ENCODE measurements around the gene ARHGEF19. TPM values are rescaled to one million over a fixed set of nuclear protein-coding genes. Genes with fewer than 3 reads are reported as not detected.
"Not testable (repeated sequence)": the region's sequence is repeated elsewhere in the genome, so short reads cannot be mapped to it uniquely, and the experiment has no call there.

ARHGEF19 gene
- total RNA-seq, 6 experiments from 2014 or later = 5.5 to 9.0 (median 7.2) TPM

GRCh38 chr1:16198444-16199156 lies 13.9 kb downstream of the ARHGEF19 start:
- Mint-ChIP-seq H3K27me3 (ENCODE audit: insufficient read depth) (peaks cover 5% of the 10 kb centered on the region; the same call in 1 of the 2 replicates), H3K9me3 (no peaks in the 10 kb centered on the region), H3K4me3 (no peak overlapping the region), H3K4me1 (ENCODE audit: low read depth) (no peaks in the 10 kb centered on the region), H3K36me3 (ENCODE audit: low read depth) (no peaks in the 10 kb centered on the region), H3K27ac (no peak overlapping the region; the same call in 1 of the 2 replicates)
- TF ChIP-seq, protein P1, sequence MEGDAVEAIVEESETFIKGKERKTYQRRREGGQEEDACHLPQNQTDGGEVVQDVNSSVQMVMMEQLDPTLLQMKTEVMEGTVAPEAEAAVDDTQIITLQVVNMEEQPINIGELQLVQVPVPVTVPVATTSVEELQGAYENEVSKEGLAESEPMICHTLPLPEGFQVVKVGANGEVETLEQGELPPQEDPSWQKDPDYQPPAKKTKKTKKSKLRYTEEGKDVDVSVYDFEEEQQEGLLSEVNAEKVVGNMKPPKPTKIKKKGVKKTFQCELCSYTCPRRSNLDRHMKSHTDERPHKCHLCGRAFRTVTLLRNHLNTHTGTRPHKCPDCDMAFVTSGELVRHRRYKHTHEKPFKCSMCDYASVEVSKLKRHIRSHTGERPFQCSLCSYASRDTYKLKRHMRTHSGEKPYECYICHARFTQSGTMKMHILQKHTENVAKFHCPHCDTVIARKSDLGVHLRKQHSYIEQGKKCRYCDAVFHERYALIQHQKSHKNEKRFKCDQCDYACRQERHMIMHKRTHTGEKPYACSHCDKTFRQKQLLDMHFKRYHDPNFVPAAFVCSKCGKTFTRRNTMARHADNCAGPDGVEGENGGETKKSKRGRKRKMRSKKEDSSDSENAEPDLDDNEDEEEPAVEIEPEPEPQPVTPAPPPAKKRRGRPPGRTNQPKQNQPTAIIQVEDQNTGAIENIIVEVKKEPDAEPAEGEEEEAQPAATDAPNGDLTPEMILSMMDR (IDR thresholded peaks at IDR 0.05) = no peak
- DNase-seq = no peak

DNA sequence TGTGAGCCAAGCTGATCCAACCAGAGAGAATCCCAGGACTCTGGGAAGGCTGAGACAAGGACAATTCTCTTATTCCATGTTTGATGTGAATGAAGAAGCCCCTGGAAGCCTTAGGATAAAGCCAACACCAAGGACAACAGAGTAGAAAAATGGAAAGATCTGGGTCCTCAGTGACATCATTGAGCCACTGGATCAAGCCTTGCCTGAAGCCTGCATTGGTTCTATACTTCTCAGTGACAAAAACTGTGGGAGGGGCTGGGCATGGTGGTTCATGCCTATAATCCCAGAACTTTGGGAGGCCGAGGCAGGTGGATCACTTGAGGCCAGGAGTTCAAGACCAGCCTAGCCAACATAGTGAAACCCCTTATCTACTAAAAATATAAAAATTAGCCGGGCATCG lies 15.6 kb downstream of the ARHGEF19 start:
- TF ChIP-seq, protein P1 (IDR thresholded peaks at IDR 0.05) = no peak
- Mint-ChIP-seq H3K4me1 (ENCODE audit: low read depth) (no peaks in the 10 kb centered on the region), H3K27me3 (ENCODE audit: insufficient read depth) (peaks cover 3% of the 10 kb centered on the region; the same call in 1 of the 2 replicates), H3K27ac (no peak overlapping the region), H3K4me3 (no peak overlapping the region), H3K36me3 (ENCODE audit: low read depth) (no peaks in the 10 kb centered on the region), H3K9me3 (no peaks in the 10 kb centered on the region)
- DNase-seq = no peak

- H3K4me3 Mint-ChIP-seq, DNase-seq: not testable (repeated sequence)
Measured at GRCh38 chr1:16196139-16196538, 16.3 kb downstream of the ARHGEF19 start.

GRCh38 chr1:16195518-16195905 lies 16.9 kb downstream of the ARHGEF19 start:
- TF ChIP-seq, protein P1 (IDR thresholded peaks at IDR 0.05) = no peak
- DNase-seq = no peak
- H3K4me1 Mint-ChIP-seq (ENCODE audit: low read depth) = peaks cover 3% of the 10 kb centered on the region; the same call in 1 of the 2 replicates
- H3K9me3 Mint-ChIP-seq = no peaks in the 10 kb centered on the region
- H3K4me3 Mint-ChIP-seq = no peak overlapping the region
- H3K36me3 Mint-ChIP-seq (ENCODE audit: low read depth) = no peaks in the 10 kb centered on the region
- no peak overlapping the region for H3K27ac Mint-ChIP-seq
- no peaks in the 10 kb centered on the region for H3K27me3 Mint-ChIP-seq (ENCODE audit: insufficient read depth)

More at GRCh38 chr1:16196139-16196538, 16.3 kb downstream of the ARHGEF19 start:
- not testable (repeated sequence) for H3K9me3 Mint-ChIP-seq; H3K27me3 Mint-ChIP-seq (ENCODE audit: insufficient read depth); H3K4me1 Mint-ChIP-seq (ENCODE audit: low read depth); H3K36me3 Mint-ChIP-seq (ENCODE audit: low read depth); H3K27ac Mint-ChIP-seq

DNA sequence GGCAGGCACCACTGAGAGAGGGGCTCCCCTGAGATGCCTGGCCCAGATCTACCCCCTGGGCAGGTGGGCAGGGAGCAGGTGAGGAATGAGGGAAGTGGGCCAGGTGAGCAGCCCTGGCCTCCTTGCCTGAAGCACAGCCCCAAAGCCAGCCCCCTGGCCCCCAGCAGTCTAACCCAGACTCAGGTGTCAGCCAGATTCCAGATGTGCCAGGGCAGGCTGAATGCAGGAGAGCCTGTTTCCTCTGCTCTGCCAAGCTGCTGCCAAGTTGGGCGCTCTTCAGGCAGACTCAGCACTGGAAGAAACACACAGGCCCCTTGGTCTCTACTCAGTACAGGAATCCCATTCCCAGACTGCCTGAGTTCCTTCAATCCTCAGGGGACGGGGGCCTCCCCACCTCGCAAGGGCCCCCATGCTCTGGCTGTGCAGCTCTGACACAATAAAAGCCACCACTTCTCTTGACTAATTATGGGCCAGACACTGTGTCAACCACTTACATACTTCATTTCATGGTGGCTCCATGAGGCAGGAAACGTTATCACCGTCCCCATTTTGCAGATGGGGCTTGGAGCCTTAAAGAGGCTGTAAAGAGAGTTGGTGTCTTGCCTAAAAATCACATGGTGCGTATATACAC lies 20.4 kb downstream of the ARHGEF19 start:
- H3K27ac Mint-ChIP-seq = no peak overlapping the region
- H3K36me3 Mint-ChIP-seq (ENCODE audit: low read depth) = no peaks in the 10 kb centered on the region
- TF ChIP-seq, protein P1 (IDR thresholded peaks at IDR 0.05) = no peak
- no peaks in the 10 kb centered on the region for H3K27me3 Mint-ChIP-seq (ENCODE audit: insufficient read depth)
- DNase-seq = no peak
- H3K9me3 Mint-ChIP-seq = no peaks in the 10 kb centered on the region
- peaks cover 35% of the 10 kb centered on the region for H3K4me1 Mint-ChIP-seq (ENCODE audit: low read depth)
- H3K4me3 Mint-ChIP-seq = no peak overlapping the region

GRCh38 chr1:16191309-16191708 lies 21.1 kb downstream of the ARHGEF19 start:
- no peak overlapping the region for H3K27ac Mint-ChIP-seq
- no peak overlapping the region for H3K4me3 Mint-ChIP-seq
- H3K9me3 Mint-ChIP-seq = no peaks in the 10 kb centered on the region
- H3K4me1 Mint-ChIP-seq (ENCODE audit: low read depth) = peaks cover 35% of the 10 kb centered on the region
- DNase-seq = no peak
- TF ChIP-seq, protein P1 (IDR thresholded peaks at IDR 0.05) = no peak
- no peaks in the 10 kb centered on the region for H3K36me3 Mint-ChIP-seq (ENCODE audit: low read depth)
- H3K27me3 Mint-ChIP-seq (ENCODE audit: insufficient read depth) = no peaks in the 10 kb centered on the region

Measured in HFFc6 (cell line).